ENCODE data around the gene TRAPPC6A.

GRCh38 chr19:45113628-45114027 lies 64.4 kb downstream of the TRAPPC6A start:
- TF ChIP-seq SUZ12 (IDR thresholded peaks at IDR 0.05) (no peak), TARDBP (IDR thresholded peaks at IDR 0.05) (no peak), BHLHE40 (IDR thresholded peaks at IDR 0.05; ENCODE audit: borderline replicate concordance) (no peak), CTBP1 (IDR thresholded peaks at IDR 0.05; ENCODE audit: borderline replicate concordance) (no peak), FOXM1 (IDR thresholded peaks at IDR 0.05; ENCODE audit: borderline replicate concordance) (no peak), FOXK2 (IDR thresholded peaks at IDR 0.05) (no peak), ELF4 (IDR thresholded peaks at IDR 0.05) (no peak), SP1 (IDR thresholded peaks at IDR 0.05) (no peak), LEF1 (IDR thresholded peaks at IDR 0.05; ENCODE audit: borderline replicate concordance) (no peak), NFRKB (IDR thresholded peaks at IDR 0.05) (no peak), FOXA1 (IDR thresholded peaks at IDR 0.05) (no peak), HDGF (IDR thresholded peaks at IDR 0.05; ENCODE audit: borderline replicate concordance) (no peak), ZNF384 (IDR thresholded peaks at IDR 0.05) (no peak), PKNOX1 (IDR thresholded peaks at IDR 0.05) (no peak)
